Measurements from ENCODE around the gene OR51B5. TPM values are rescaled to one million over a fixed set of nuclear protein-coding genes. Genes with fewer than 3 reads are reported as not detected.

The OR51B5 gene, protein sequence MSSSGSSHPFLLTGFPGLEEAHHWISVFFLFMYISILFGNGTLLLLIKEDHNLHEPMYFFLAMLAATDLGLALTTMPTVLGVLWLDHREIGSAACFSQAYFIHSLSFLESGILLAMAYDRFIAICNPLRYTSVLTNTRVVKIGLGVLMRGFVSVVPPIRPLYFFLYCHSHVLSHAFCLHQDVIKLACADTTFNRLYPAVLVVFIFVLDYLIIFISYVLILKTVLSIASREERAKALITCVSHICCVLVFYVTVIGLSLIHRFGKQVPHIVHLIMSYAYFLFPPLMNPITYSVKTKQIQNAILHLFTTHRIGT
- not detected for total RNA-seq

DNA sequence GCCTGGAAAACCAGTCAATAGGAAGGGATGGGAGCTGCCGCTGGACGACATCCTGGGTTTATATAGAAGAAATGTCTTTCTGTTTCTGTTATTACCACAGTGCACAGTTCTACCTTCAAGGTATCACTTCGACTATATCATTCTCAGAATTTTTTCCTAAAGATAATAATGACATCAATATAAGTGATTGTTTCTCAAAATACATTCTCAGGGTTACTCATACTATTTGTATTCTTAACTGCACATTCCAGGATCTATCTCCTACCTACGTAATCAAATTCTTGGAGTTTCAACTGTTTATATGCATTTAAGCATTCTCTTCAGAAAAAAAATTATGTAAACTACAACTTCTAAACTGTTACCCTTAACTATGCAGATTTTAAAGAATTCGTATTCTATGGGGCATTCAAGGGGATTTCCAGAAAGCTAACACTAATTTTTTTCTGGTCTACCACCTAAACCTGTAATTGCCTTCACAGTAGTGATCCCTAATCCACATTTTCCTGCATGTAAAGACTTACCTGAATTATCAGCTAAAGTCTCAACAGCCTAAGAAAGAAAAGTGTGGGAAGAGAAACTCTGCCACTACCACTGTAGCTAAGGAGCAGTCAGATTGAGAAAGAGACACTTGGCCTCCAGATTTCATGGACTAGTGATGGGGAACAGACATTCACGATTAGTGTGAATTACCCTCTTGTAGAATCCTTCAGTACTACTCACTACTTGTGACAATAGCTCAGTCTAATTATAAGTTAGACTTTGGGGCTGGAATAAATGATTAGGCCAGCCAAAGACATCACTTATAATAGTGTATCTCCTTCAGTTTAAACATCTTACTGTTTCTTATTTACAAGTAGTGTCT is at the start of gene OR51B5:
TSS of gene OR51B5 (minus strand) at position 51 of the 862 bp plus-strand sequence. CDS start at position 51, 0 bp downstream.
- WGBS: 73% methylated on average over 6 of the region's 6 CpGs

DNA sequence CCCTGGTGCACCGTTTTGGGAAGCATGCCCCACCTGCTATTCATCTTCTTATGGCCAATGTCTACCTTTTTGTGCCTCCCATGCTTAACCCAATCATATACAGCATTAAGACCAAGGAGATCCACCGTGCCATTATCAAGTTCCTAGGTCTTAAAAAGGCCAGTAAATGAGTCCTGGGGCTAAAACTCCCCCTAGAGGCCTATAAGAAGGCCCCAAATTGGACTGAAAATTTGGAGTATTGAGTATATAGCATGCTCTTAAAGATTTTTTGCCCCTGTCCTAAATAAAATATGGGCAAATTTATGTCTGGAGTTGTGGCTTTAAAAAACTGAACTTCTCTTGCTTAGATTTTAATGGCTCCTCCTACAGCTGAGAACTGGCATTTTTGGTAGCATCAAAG is 46.9 kb upstream of the OR51B5 start:
- TF ChIP-seq POLR2AphosphoS5 (IDR thresholded peaks at IDR 0.05) (no peak), EP300 (IDR thresholded peaks at IDR 0.05) (no peak), POLR2A (IDR thresholded peaks at IDR 0.05) (no peak)
- TF ChIP-seq, protein P1, sequence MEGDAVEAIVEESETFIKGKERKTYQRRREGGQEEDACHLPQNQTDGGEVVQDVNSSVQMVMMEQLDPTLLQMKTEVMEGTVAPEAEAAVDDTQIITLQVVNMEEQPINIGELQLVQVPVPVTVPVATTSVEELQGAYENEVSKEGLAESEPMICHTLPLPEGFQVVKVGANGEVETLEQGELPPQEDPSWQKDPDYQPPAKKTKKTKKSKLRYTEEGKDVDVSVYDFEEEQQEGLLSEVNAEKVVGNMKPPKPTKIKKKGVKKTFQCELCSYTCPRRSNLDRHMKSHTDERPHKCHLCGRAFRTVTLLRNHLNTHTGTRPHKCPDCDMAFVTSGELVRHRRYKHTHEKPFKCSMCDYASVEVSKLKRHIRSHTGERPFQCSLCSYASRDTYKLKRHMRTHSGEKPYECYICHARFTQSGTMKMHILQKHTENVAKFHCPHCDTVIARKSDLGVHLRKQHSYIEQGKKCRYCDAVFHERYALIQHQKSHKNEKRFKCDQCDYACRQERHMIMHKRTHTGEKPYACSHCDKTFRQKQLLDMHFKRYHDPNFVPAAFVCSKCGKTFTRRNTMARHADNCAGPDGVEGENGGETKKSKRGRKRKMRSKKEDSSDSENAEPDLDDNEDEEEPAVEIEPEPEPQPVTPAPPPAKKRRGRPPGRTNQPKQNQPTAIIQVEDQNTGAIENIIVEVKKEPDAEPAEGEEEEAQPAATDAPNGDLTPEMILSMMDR (IDR thresholded peaks at IDR 0.05): no peak
- WGBS: 80% methylated on average over 2 of the region's 2 CpGs

More for the DNA sequence above, at the start of gene OR51B5:
- H3K9me3 ChIP-seq: no peaks in the 10 kb centered on the region
- H3K4me3 ChIP-seq: no peak within 1 kb of the TSS
- H3K27ac ChIP-seq: no peak within 1 kb of the TSS
- no peaks in the 10 kb centered on the region for H3K36me3 ChIP-seq
- no peak for DNase-seq (ENCODE audit: low spot score in 2 of 2)
- no peak for TF ChIP-seq POLR2AphosphoS5 (IDR thresholded peaks at IDR 0.05)
- TF ChIP-seq, protein P1 (IDR thresholded peaks at IDR 0.05): no peak
- TF ChIP-seq POLR2A (IDR thresholded peaks at IDR 0.05): no peak
- no peak for TF ChIP-seq EP300 (IDR thresholded peaks at IDR 0.05)
- no peaks in the 10 kb centered on the region for H3K27me3 ChIP-seq
- H3K4me1 ChIP-seq: no peaks in the 10 kb centered on the region

DNA sequence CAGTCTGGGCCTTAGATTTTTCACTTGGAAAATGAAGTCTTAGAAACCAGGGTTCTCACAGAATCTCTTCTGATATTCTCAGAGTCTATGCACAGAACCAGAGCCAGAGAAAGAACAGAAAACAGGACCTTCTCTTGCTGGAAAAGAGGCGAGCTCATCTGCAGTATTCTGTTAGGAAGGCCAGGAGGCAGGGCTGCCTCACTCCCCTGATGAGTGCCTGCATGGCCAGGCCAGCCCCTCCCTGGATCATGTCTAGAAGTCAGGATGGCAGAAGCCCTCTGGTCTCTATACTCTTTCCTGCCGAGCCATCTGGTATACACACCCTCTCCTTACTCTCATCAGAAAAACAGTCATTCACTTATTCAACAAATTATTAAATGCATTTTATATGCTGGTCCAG is 41.0 kb upstream of the OR51B5 start:
- TF ChIP-seq, protein P1 (IDR thresholded peaks at IDR 0.05): no peak
- TF ChIP-seq POLR2A (IDR thresholded peaks at IDR 0.05) (no peak), EP300 (IDR thresholded peaks at IDR 0.05) (no peak), POLR2AphosphoS5 (IDR thresholded peaks at IDR 0.05) (no peak)
- Histone ChIP-seq H3K9me3 (no peaks in the 10 kb centered on the region), H3K27me3 (no peaks in the 10 kb centered on the region), H3K4me3 (no peak overlapping the region), H3K27ac (no peak overlapping the region), H3K36me3 (no peaks in the 10 kb centered on the region), H3K4me1 (no peaks in the 10 kb centered on the region)
- DNase-seq (ENCODE audit: low spot score in 2 of 2): no peak
- 69% methylated on average over 2 of the region's 2 CpGs for WGBS

More for the DNA sequence above, 46.9 kb upstream of the OR51B5 start:
- H3K4me1 ChIP-seq: no peaks in the 10 kb centered on the region
- H3K9me3 ChIP-seq: no peaks in the 10 kb centered on the region
- DNase-seq (ENCODE audit: low spot score in 2 of 2): no peak
- H3K27me3 ChIP-seq: no peaks in the 10 kb centered on the region
- H3K27ac ChIP-seq: no peak overlapping the region
- H3K4me3 ChIP-seq: no peak overlapping the region
- H3K36me3 ChIP-seq: no peaks in the 10 kb centered on the region

DNA sequence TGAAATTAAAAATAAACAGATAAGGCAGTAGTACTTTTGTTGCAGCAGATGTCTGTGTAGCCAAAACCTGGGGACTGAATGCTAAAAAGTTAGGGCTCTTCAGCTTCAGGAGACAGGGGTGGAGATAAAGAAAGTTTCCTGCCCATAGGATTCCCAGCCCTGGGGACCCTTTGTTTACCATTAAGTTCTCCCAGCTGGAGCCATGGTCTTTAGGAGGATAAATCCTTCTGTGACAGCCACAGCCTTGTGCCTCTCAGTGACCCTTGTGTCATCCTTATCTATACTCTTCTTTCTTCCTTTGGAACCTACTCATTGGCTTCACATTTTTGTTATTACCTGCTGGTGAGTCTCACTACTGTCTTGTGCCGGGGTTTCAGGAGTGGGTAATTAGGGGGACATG is 40.3 kb upstream of the OR51B5 start, which contains the start of gene OR51M1:
TSS of gene OR51M1 (plus strand) at position 237 of the 400 bp plus-strand sequence. CDS start 5,587 bp downstream, outside the sequence.
- no peaks in the 10 kb centered on the region for H3K27me3 ChIP-seq
- no peaks in the 10 kb centered on the region for H3K4me1 ChIP-seq
- WGBS: 53% methylated on average over 1 of the region's 1 CpG
- no peak for DNase-seq (ENCODE audit: low spot score in 2 of 2)
- no peak within 1 kb of the TSS for H3K4me3 ChIP-seq
- no peak within 1 kb of the TSS for H3K27ac ChIP-seq
- no peak for TF ChIP-seq EP300 (IDR thresholded peaks at IDR 0.05)
- TF ChIP-seq POLR2AphosphoS5 (IDR thresholded peaks at IDR 0.05): no peak
- no peak for TF ChIP-seq POLR2A (IDR thresholded peaks at IDR 0.05)
- TF ChIP-seq, protein P1 (IDR thresholded peaks at IDR 0.05): no peak
- H3K9me3 ChIP-seq: no peaks in the 10 kb centered on the region
- no peaks in the 10 kb centered on the region for H3K36me3 ChIP-seq

Data from suprapubic skin (tissue), 4 donors.